Neutrophil (primary cell): ENCODE data around the gene RPF1.
"Not testable (repeated sequence)": the region's sequence is repeated elsewhere in the genome, so short reads cannot be mapped to it uniquely, and the experiment has no call there.

ENCODE experiments used
- H3K27ac ChIP-seq: fragments of 200-600 bp; sonication (generic); 2 replicates; pipeline ENCODE4 v1.5.1; 2016; ENCODE audit warnings: mild to moderate bottlenecking, moderate library complexity
- H3K27me3 ChIP-seq: fragments of 200-600 bp; sonication (generic); 2 replicates; pipeline ENCODE4 v1.6.0; 2016; ENCODE audit warnings: mild to moderate bottlenecking
- H3K36me3 ChIP-seq: fragments of 200-600 bp; sonication (generic); 2 replicates; pipeline ENCODE4 v1.5.1; 2017
- H3K4me1 ChIP-seq, 2 experiments: fragments of 200-600 bp in 1 of 2; sonication (generic) in 1 of 2; 1 replicate in 1 of 2; 2 replicates in 1 of 2; pipeline versions ENCODE4 v1.5.1 to v1.6.1; 2013 to 2016; ENCODE audit warnings: low read depth in 1 of 2, low read length in 1 of 2, mild to moderate bottlenecking in 1 of 2, moderate library complexity in 1 of 2; ENCODE audit not compliant: control insufficient read depth in 1 of 2, insufficient read depth in 1 of 2
- H3K4me3 ChIP-seq, 2 experiments: fragments of 200-600 bp in 1 of 2; sonication (generic) in 1 of 2; 1 replicate in 1 of 2; 2 replicates in 1 of 2; pipeline ENCODE4 v1.5.1; 2013 to 2016; ENCODE audit warnings: low read depth in 1 of 2, low read length in 1 of 2, mild to moderate bottlenecking in 1 of 2, moderate library complexity in 1 of 2
- H3K9me3 ChIP-seq: fragments of 200-600 bp; sonication (generic); 2 replicates; pipeline ENCODE4 v1.5.1; 2016
- TF ChIP-seq, protein P1 (sequence below): fragments of 200-600 bp; sonication (generic); IDR thresholded peaks from 2 replicates; pipeline ENCODE4 v1.5.1; 2016; ENCODE audit warnings: antibody characterized with exemption

RPF1 gene

DNA sequence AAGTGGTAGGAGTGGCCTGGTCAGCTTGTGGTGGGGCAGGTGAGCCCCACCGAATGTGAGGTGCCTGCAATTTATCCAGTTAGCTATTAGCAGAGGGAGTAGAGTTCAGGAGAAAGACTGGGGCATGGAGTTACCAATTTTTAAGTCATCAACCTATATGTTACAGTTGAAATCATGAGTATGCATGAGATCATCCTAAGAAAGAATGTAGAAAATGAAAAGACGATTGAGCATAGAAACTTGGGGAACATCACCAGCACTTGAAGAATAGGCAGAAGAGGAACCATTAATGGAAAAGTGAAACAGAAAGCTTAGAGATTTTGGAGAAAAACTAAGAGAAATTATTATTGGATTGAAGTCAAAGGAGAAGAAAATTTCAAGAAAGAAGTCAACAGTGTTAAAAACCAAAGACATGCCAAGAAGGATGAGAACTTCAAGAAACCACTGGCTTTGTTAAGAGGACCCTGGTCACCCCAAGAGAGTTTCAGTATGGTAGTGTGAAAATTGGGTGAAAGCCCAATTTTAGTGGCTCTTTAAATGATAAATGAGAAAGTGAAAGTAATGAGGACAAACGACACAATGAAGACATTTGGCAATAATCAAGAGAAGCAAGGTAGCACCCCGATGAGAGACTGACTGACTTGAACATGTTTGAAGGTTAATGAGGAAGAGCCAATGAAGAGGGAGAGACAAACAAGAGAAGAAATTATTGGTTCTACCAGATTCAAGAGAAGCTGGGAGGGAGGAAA is 44.1 kb upstream of the RPF1 start:
- TF ChIP-seq, protein P1, sequence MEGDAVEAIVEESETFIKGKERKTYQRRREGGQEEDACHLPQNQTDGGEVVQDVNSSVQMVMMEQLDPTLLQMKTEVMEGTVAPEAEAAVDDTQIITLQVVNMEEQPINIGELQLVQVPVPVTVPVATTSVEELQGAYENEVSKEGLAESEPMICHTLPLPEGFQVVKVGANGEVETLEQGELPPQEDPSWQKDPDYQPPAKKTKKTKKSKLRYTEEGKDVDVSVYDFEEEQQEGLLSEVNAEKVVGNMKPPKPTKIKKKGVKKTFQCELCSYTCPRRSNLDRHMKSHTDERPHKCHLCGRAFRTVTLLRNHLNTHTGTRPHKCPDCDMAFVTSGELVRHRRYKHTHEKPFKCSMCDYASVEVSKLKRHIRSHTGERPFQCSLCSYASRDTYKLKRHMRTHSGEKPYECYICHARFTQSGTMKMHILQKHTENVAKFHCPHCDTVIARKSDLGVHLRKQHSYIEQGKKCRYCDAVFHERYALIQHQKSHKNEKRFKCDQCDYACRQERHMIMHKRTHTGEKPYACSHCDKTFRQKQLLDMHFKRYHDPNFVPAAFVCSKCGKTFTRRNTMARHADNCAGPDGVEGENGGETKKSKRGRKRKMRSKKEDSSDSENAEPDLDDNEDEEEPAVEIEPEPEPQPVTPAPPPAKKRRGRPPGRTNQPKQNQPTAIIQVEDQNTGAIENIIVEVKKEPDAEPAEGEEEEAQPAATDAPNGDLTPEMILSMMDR: no peak
- Histone ChIP-seq H3K36me3 (no peaks in the 10 kb centered on the region), H3K4me3 (no peak overlapping the region), H3K27me3 (no peaks in the 10 kb centered on the region), H3K4me1 (peaks cover 9 to 40% of the 10 kb centered on the region in 2 experiments), H3K27ac (peak overlapping the region; percentile 68), H3K9me3 (no peaks in the 10 kb centered on the region)

DNA sequence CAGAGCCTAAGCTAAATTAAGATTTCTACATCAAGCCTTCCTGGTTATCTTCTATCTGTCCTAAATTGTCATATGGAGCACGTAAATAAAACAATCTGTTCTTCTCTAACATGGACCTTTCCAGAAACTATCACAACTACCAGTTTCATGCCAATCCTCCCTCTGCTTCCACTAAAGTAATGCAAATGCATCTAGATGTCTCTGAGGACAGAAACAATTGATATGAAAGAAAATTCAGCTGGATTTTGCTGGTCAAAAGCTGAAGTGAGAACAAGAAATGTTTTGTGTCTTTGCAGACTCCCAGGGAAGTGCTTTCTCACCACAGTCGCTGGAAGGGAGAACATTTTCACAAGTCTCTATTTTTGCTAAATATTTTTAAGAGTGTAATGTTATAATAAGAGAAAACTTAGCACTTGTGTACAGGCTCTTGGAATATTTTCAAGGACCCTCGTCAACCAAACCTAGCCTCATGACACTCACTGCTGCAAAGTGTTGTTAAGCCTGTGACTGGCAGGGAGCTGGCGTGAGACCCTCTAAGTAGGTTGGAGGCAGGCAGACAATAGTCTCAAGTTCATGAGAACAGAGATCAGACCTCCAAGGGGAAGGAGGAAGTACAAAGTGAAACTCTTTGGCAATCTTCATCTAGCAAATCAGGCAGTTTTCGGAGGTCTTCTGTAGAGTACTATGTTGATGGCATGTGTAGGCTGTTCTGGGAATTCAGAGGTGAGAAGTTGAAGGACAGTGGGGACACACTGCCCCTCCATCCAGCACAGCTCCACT is 42.0 kb upstream of the RPF1 start:
- H3K27ac ChIP-seq: peak overlapping the region; percentile 60
- H3K27me3 ChIP-seq: no peaks in the 10 kb centered on the region
- no peaks in the 10 kb centered on the region for H3K36me3 ChIP-seq
- peaks cover 9 to 40% of the 10 kb centered on the region in 2 experiments for H3K4me1 ChIP-seq
- H3K4me3 ChIP-seq: peak overlapping the region; percentile 25 to 33
- no peaks in the 10 kb centered on the region for H3K9me3 ChIP-seq
- TF ChIP-seq, protein P1: no peak

DNA sequence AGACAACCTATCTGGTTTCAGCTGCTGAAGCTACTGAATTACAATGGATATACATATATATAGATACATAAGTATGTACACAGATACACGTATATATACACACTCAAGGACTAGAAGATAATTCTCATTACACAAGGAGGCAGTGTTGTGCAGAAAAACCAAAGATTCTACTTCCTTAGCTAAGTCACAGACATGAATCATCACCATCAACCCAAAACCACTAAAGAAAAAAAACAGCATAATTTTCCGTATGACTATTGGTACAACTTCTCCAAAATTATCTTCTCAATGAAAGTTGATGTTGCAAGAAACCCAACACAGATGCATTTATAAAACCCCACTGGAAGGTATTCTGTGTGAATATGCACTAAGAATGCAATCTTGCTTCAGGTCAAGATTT is 36.8 kb upstream of the RPF1 start:
- no peaks in the 10 kb centered on the region for H3K27me3 ChIP-seq
- no peak overlapping the region for H3K27ac ChIP-seq
- TF ChIP-seq, protein P1: no peak

DNA sequence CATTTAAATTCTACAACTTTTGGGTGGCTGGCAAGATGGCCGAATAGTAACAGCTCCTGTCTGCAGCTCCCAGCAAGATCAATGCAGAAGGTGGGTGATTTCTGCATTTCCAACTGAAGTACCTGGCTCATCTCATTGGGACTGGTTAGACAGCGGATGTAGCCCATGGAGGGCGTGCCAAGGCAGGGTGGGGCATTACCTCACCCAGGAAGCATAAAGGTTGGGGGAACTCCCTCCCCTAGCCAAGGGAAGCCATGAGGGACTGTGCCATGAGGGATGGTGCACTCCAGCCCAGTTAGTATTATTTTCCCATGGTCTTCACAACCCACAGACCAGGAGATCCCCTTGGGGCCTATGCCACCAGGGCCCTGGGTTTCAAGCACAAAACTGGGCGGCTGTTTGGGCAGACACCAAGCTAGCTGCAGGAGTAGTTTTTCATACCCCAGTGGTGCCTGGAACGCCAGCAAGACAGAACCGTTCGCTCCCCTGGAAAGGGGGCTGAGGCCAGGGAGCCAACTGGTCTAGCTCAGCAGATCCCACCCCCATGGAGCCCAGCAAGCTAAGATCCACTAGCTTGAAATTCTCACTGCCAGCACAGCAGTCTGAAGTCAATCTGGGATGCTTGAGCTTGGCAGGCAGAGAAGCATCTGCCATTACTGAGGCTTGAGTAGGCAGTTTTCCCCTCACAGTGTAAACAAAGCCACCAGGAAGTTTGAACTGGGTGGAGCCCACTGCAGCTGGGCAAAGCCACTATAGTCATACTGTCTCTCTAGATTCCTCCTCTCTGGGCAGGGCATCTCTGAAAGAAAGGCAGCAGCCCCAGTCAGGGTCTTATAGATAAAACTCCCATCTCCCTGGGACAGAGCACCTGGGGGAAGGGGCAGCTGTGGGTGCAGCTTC is 36.1 kb upstream of the RPF1 start:
- not testable (repeated sequence) for H3K4me1 ChIP-seq, H3K36me3 ChIP-seq, H3K4me3 ChIP-seq, H3K27me3 ChIP-seq, H3K27ac ChIP-seq, H3K9me3 ChIP-seq

More for the DNA sequence above, 36.8 kb upstream of the RPF1 start:
- H3K4me3 ChIP-seq: no peak overlapping the region
- no peaks in the 10 kb centered on the region for H3K9me3 ChIP-seq
- peaks cover 8 to 9% of the 10 kb centered on the region in 2 experiments for H3K4me1 ChIP-seq
- no peaks in the 10 kb centered on the region for H3K36me3 ChIP-seq

DNA sequence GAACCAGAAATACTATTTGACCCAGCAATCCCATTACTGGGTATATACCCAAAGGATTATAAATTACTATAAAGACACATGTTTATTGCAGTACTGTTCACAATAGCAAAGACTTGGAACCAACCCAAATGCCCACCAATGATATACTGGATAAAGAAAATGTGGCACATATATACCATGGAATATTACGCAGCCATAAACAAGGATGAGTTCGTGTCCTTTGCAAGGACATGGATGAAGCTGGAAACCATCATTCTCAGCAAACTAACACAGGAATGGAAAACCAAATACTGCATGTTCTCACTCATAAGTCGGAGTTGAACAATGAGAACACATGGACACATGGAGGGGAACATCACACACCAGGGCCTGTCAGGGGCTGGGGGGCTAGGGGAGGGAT is 30.4 kb upstream of the RPF1 start:
- H3K4me1 ChIP-seq, H3K9me3 ChIP-seq, H3K4me3 ChIP-seq, H3K27ac ChIP-seq, H3K27me3 ChIP-seq, H3K36me3 ChIP-seq: not testable (repeated sequence)

DNA sequence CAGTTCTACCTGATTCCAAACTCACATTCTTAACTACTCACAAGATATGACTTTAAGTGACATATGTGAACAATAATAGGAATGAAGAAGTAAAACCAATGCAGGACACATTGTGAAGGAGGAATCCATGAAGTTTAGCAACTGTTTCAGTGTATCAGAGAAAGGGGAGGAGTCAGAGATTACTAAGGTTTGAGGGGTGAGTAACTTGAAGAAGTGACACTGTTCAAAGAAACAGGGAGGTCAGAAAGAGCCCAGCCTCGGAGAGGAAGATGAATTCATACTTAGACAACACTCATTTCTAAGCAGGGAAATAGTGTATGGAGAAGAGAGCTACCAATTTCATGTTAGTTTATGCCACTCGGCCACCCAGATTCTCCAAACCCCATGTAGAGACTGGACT is 28.2 kb upstream of the RPF1 start:
- no peaks in the 10 kb centered on the region for H3K27me3 ChIP-seq
- H3K4me3 ChIP-seq: no peak overlapping the region
- no peaks in the 10 kb centered on the region for H3K4me1 ChIP-seq
- TF ChIP-seq, protein P1: no peak
- no peaks in the 10 kb centered on the region for H3K9me3 ChIP-seq
- H3K36me3 ChIP-seq: no peaks in the 10 kb centered on the region
- no peak overlapping the region for H3K27ac ChIP-seq
